Fibroblast of skin of back (primary cell): Measurements from ENCODE around the gene KASH5.
A peak's percentile ranks its signal among the peaks of the same experiment; 100 is the strongest.
"Not testable (repeated sequence)": the region's sequence is repeated elsewhere in the genome, so short reads cannot be mapped to it uniquely, and the experiment has no call there.

Experiments
- DNase-seq: peaks from one replicate; pipeline ENCODE4 v3.0.0-alpha.2; 2013

The KASH5 gene

GRCh38 chr19:49439836-49440235 lies 51.8 kb downstream of the KASH5 start:
- DNase-seq: no peak

DNA sequence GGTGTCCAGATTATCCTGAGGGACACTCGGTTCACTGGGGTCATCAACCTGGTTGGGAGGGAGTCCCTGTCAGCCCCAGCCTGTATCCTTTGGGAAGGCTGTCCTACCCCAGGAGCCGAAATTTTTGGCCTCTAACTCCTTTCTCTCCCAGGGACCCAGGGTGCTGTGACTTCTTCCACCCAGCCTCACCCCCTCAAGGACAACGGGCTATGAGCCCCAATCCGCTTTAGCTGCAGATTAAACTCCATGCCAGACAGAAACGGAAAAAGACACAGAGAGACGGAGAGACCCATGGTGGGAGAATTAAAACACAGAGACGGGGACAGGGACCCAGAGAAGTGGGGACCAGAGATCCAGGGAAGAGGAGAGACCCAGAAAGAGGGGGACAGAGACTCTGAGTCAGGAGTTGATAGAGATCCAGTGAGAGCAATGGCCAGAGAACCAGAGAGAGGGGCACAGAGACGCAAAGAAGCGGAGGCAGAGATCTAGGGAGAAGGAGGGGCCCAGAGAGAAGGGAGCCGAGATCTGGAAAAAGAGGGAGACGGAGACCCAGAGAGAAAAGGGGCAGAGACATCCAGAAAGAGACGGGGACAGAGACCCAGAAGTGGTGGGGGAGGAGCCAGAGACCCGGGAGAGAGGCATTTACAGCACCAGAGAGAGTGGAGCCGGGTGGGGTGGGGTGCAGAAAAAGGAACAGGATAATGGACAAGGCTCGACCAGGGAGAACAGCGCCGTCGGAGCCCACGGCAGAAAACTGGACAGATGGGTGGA lies 52.6 kb downstream of the KASH5 start:
- no peak for DNase-seq

DNA sequence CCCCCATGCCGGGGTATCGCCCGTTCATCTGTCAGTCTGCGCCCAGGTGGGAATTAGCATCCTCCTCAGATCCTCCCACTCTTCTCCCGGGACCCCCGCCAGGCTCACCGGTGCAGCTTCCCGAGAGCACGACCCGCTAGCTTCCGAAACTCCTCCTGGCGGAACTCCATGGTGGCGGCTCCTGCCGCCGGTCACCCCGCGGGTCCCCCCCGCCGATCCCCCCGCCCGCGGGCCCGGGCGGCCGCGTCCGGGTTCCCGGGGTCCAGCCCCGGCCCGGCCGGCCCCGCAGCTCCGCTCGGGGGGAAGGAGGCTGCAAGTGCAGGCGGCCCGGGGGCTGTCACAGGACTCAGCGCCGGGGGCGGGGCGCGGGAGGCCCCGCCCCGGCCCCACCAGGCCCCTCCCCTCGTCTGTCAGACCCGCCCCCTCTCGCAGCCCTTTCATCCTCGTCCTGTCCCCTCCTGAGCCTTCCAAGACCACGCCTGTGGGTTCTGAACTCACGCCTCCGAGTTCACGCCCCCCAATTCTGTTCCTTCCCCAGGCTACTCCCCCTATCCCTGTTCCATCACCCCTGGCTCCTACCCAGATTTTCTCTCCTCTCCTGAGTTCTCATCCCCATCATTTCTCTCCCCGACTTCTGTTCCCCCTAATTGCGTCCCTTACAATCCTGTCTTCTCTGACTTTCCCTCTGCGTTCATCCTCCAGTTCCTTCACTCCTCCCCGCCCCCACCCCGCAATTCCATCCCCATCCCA lies 53.3 kb downstream of the KASH5 start, which contains the start of gene SLC17A7:
Gene SLC17A7, minus strand, starts transcription at position 318 of the 750 bp plus-strand sequence. Its CDS starts 148 bp downstream, at position 170.
- DNase-seq: no peak

- DNase-seq: no peak
Measured at GRCh38 chr19:49441960-49442350, 53.9 kb downstream of the KASH5 start.

DNA sequence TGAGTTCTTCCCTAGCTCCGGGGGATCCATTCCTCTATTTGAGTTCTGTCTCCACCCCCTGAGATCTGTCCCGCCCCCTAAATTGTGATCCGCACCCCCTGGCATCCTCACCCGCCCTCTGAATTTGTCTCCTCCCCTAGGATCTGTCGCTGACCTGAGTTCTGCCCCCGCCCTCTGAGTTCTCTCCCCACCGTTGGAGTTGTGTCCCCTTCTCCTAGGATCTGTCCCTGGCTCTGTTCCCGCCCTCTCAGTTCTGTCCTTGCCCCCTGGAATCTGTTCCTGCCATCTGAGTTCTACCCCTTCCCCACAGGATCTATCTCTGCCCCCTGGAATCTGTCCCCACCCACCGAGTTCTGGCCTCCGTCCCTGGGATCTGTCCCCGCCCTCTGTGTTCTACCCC lies 54.3 kb downstream of the KASH5 start:
- DNase-seq: peak; percentile 30

- peak; percentile 92 for DNase-seq
Measured at GRCh38 chr19:49442771-49443365, 54.8 kb downstream of the KASH5 start.

- DNase-seq: peak; percentile 95
Measured at GRCh38 chr19:49443366-49444099, 55.5 kb downstream of the KASH5 start.

- DNase-seq: not testable (repeated sequence)
Measured at GRCh38 chr19:49444100-49444700, 56.2 kb downstream of the KASH5 start.

DNA sequence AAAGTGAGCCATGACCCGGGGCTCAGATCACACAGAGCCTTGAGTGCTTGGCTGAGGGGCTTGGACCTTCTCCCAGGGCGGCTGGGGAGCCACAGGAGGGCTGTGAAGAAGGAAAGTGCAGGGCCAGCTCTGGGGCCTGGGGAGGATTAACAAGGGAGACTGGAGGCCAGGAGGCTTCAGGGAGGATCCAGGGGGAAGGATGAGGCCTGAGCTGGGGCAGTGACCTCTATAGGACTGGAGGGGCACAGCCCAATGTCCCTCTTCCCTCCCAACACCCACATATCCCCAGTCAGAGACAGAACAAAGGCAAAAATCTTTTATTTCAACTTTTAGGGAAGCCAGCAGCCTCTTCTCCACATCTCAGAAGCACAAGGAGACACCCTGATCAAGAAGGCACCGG lies 57.9 kb downstream of the KASH5 start:
- no peak for DNase-seq

DNA sequence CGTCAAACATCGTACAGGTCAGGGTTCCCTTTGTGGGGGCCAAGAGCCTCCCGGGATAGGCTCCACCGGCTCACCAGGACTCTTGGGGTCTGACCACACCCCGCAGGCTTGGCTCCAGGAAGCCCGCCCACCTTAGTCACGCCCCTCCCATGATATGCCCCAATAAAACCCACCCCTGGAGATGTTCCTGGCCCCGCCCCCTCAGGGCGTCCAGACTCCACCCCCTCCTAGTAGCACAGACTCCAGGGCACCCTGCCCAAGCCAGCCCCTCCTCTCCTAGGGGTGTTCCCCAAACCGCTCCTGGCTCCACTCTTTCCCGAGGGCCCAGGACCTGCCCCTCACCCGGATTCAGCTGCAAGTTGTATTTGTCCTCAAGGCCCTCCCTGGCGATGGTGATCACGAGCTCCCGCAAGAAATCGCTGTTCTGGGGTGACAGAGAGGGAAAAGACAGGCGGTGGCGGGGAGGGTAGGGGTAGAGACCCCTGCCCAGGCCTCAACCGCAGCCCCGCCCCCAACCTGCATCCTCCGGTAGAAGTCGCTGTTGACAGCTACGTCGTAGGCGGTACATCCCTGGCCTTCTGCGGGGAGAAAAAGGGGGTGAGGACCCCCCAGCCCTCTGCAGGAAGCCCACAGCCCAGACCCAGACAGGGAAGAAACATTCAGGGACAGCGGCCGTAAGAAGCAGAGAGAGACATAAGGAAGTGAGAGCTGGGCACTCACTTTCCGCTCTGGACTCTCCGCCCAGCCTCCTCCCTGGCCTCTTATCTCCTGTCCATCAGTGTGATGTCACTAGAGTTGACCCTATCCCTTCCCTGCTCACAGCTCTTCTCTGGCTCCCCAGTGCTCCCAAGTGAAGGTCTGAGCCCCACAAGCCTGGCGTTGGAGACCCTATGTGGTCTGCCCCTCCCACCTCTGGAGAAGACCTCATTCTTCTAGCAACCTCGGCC lies 59.7 kb downstream of the KASH5 start:
- DNase-seq: peak; percentile 39

DNA sequence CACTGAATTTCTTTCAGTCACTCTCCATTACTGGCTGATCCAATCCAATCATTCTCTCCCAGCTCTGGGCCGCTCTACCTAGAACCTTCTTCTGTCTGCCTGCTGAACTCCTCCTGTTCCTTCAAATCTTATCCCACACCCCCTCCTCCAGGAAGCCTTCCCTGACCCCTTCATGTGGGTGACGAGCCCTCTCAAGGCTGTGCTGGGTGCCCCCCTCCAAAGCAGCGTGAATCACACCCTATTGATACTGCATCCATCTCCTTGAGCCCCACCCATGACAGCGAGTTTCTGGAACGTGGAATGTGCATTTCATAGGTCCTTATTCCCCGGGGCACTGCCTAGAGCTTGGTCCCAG lies 60.4 kb downstream of the KASH5 start:
- no peak for DNase-seq

DNA sequence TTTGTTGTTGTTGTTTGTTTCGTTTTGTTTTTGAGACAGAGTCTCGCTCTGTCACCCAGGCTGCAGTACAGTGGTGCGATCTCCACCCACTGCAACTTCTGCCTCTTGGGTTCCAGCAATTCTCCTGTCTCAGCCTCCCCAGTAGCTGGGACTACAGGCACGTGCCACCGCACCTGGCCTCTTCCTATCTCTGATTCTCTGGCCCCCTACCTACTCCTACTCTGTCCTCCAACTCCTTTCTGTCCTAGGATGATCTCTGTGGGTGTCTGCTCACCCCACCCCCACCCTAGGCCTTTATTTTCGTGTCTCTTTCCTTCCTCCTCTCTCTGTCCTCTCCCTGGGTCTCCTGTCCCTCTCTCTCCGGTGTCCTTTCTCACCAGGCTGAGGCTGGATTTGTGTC lies 62.4 kb downstream of the KASH5 start:
- DNase-seq: no peak

GRCh38 chr19:49451430-49452181 lies 63.6 kb downstream of the KASH5 start, which contains the start of gene PIH1D1:
PIH1D1 (minus strand) TSS chr19:49451814; CDS start chr19:49451574, 240 bp downstream.
- DNase-seq: peak; percentile 100

DNA sequence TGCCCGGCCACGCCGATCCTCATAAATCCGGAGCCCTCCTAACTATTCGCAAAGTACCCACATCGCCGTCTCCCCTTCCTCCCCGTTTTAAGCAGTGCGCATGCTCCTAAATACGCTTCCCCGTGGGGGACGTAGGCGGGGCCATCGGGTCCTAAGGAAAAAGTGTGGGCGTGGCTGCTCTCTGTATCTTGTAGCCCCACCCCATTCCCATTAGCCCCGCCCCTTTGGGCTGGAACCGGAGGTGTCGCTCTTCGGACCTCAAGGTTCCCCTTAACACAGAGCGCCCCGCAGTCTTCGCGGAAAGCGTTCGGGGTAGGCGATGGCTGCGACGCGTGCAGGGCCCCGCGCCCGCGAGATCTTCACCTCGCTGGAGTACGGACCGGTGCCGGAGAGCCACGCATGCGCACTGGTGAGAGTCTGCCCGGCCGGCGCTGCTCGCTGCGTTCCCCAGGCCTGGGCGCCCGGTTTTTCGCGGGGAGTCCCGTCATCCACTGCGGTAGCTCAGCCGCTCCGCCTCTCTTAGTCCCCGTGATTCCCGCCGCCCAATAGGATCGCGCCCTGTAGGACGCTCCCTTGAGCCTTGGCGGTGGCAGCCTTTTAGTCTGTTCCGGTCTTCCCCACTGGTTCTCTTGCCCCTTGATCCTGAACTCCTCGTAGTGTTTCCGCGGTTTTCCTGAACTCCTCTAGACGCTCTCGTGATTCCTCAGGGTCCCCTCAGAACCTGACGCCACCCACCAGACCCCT lies 65.1 kb downstream of the KASH5 start, which contains the start of gene ALDH16A1:
Gene ALDH16A1, plus strand, starts transcription at position 213 of the 744 bp plus-strand sequence. Its CDS starts 107 bp downstream, at position 320.
- DNase-seq: peak; percentile 98

GRCh38 chr19:49453757-49454240 lies 65.8 kb downstream of the KASH5 start:
- DNase-seq: no peak

DNA sequence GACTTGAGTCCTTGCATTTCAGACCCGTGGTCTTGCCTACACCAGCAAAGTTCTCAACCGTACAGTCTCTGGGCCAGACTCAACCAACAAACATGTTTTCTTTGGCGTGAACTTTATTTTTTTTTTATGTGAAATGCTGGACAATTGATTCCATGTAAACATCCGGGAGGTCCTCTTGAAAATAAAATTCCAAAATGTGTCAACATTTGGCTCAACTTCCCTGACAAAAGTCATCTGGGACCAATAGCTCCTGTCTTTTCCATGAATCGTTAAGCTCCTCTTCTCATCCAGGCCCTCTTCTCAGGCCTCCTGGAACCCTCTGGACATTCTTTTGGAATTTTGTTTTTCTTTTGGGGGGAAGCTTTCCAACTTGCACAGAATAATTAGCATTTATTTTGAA lies 67.7 kb downstream of the KASH5 start:
- DNase-seq: no peak

DNA sequence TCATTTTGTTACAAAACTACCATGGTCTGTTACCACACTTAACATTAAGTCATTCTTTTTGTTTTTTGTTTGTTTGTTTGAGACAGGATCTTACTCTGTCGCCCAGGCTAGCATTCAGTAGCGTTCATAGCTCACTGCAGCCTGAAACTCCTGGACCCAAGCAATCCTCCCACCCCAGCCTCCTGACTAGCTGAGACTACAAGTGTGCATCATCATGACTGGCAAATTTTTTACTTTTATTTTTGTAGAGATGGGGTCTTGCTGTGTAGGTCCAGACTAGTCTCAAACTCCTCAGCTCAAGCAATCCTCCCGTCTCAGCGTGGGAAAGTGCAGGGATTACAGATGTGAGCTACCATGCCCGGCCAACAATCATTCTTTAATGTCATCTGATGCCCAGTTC lies 68.3 kb downstream of the KASH5 start:
- no peak for DNase-seq

GRCh38 chr19:49458567-49458903 lies 70.5 kb downstream of the KASH5 start:
- no peak for DNase-seq

- DNase-seq: no peak
Measured at GRCh38 chr19:49459388-49459787, 71.3 kb downstream of the KASH5 start.
